ENCODE results near the gene AUTS2. TPM values are rescaled to one million over a fixed set of nuclear protein-coding genes. Genes with fewer than 3 reads are reported as not detected.

Gene AUTS2
- total RNA-seq, 3 donors from 2014 or later = 31.2 to 67.6 (median 36.5) TPM

DNA sequence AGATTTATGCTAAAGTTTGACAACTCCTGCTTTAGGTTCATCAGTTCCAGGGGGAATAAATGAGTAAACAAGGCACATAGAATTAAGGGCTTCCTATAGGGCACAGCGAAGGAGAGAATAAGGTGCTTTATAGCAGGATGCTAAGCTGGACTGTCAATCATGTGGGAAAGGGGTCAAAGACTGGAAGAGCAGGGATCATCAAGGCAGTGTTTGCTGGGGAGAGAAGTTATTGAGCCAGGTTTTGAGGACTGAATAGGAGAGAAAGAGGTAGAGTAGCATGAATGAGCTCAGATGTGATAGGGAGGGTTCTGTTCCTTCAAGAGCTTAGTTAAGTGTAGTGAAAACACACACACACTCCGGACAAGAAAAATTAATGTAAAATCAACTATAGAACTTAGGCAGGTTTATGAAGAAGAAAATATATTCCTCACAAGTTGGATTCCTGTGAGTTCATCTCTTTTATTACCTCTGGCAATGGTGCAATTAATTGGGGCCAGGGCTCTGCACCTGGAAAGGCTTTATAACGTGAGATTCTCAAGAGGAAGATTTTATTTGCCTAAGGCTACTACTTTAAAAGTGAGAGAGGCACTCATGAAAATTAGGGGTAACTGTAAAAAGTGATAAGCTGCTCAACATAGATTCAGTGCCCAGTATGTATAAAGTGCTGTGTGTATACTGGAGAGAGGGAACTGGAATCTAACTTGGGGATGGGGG lies 222.4 kb downstream of the AUTS2 start:
- TF ChIP-seq, protein P1, sequence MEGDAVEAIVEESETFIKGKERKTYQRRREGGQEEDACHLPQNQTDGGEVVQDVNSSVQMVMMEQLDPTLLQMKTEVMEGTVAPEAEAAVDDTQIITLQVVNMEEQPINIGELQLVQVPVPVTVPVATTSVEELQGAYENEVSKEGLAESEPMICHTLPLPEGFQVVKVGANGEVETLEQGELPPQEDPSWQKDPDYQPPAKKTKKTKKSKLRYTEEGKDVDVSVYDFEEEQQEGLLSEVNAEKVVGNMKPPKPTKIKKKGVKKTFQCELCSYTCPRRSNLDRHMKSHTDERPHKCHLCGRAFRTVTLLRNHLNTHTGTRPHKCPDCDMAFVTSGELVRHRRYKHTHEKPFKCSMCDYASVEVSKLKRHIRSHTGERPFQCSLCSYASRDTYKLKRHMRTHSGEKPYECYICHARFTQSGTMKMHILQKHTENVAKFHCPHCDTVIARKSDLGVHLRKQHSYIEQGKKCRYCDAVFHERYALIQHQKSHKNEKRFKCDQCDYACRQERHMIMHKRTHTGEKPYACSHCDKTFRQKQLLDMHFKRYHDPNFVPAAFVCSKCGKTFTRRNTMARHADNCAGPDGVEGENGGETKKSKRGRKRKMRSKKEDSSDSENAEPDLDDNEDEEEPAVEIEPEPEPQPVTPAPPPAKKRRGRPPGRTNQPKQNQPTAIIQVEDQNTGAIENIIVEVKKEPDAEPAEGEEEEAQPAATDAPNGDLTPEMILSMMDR (IDR thresholded peaks at IDR 0.05) = no peak
- intact Hi-C loops (cut with DNase I, micrococcal nuclease) = no loop called here
- Histone ChIP-seq H3K4me3 (no peak overlapping the region), H3K36me3 (ENCODE audit: low read depth) (no peaks in the 10 kb centered on the region), H3K4me1 (ENCODE audit: low read depth) (no peaks in the 10 kb centered on the region), H3K9me3 (no peaks in the 10 kb centered on the region)
- DNase-seq = no peak
- ATAC-seq = no peak

DNA sequence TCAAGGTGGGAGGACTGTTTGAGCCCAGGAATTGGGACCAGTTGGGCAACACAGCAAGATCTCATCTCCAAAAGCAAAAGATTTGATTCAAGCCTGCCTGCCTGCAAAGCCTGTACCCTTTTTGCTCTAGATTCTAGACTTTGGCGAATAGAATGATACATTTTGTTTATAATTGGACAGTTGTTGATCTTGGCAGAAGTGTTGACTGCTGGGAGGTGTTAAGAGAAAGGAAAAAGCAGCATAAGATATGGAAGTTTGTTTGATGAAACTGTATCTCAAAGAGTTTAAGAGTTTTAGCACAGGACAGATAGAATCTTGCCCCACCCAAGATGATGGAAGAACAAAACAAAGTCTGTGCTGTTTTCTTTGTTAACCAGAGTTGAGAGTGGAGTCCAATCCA lies 224.1 kb downstream of the AUTS2 start:
- Histone ChIP-seq H3K36me3 (ENCODE audit: low read depth) (no peaks in the 10 kb centered on the region), H3K4me3 (no peak overlapping the region), H3K4me1 (ENCODE audit: low read depth) (no peaks in the 10 kb centered on the region), H3K9me3 (no peaks in the 10 kb centered on the region)
- DNase-seq (no peak), ATAC-seq (no peak)
- intact Hi-C loops (cut with DNase I, micrococcal nuclease) = no loop called here
- TF ChIP-seq, protein P1 (IDR thresholded peaks at IDR 0.05) = no peak

DNA sequence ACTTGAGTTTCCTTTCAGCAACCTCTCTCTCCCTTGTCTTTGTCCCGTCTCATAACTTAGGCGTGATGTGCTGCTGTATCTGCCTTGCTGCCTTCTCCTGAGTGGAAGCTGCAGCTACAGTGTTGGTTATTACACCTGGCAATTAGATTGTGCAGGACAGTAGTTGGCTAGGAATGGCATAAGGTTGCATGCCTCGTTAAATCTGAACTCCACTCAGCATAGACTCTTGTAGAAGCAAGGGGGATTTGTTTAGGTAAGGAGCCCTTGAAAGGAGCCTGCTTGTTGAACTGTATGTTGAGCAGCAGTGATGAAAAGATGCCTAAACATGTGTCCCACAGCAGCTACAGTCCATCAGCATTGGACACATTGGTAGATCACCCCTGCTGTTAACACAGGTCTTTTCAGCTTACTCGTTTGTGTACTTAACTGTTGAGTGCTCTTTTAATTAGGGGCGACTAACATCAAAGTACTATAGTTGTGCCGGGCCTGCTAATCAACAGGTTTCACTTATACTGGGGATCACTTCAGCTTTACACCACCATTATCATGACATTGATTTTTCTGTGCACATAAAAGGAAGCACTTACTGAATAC lies 225.0 kb downstream of the AUTS2 start:
- Histone ChIP-seq H3K4me3 (no peak overlapping the region), H3K4me1 (ENCODE audit: low read depth) (no peaks in the 10 kb centered on the region), H3K9me3 (no peaks in the 10 kb centered on the region), H3K36me3 (ENCODE audit: low read depth) (no peaks in the 10 kb centered on the region)
- DNase-seq = no peak
- intact Hi-C loops (cut with DNase I, micrococcal nuclease) = no loop called here
- no peak for ATAC-seq
- TF ChIP-seq, protein P1 (IDR thresholded peaks at IDR 0.05) = no peak

DNA sequence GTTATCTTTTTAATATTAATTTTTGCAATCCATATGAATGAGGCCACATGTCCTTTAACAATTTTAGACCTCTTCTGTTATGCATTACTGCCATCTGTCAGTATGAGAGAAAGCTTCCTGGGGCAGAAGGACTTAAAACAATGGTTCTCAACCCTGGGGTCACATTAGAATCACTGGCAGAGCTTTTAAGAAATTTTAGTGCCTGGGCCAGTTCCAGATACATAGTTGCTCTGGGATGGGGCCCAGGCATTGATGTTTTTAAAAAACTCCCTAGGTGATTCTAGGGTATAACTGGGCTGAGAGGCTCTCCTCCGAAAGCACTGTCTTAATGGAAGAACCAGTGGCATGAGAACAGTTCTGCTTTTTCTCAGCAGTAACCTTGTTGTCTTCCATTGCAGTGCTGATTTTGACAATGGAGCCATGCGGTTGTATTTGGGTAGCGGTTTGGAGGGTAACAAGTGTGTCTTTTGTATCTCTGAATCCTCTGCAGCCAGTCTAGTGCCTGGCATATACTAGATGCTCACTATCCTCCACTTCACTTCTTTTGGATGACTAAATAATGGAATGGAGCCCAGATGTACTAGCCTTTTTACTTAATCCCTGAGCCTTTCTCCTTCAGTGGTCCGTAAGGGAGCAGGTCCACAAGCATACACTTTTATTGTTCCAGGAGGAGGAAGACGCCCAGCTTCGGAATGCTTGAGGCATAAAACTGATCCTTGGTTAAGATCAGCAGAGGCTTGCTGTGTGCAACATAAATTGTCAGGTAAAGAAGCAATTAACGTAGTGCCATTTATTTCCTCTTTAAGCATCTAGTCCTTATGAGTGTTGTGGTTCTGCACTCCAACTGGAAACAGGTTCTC lies 227.1 kb downstream of the AUTS2 start:
- TF ChIP-seq, protein P1 (IDR thresholded peaks at IDR 0.05) = no peak
- H3K4me1 ChIP-seq (ENCODE audit: low read depth) = no peaks in the 10 kb centered on the region
- no peak overlapping the region for H3K4me3 ChIP-seq
- ATAC-seq = no peak
- no peaks in the 10 kb centered on the region for H3K9me3 ChIP-seq
- no peak for DNase-seq
- no peaks in the 10 kb centered on the region for H3K36me3 ChIP-seq (ENCODE audit: low read depth)
- intact Hi-C loops (cut with DNase I, micrococcal nuclease) = no loop called here

DNA sequence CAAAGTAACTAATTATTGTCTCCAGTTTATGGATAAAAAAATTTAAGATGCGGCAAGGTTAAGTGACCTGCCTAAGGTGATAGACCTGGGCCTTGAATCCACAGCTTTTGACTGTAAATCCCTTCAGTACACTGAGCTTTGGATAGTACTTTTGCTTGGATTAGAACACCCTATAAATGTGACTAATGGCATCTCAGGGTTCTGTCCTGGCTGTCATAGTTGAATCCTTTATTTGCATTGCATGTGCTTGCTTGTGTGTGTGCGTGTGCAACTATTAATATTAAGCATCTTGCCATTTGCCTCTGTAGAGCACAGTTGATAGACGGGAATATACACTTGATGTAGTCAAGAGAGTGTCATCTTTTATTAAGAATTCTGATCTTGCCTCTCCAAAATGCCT lies 228.0 kb downstream of the AUTS2 start:
- no peaks in the 10 kb centered on the region for H3K36me3 ChIP-seq (ENCODE audit: low read depth)
- ATAC-seq (no peak), DNase-seq (no peak)
- H3K4me3 ChIP-seq = no peak overlapping the region
- TF ChIP-seq, protein P1 (IDR thresholded peaks at IDR 0.05) = no peak
- H3K4me1 ChIP-seq (ENCODE audit: low read depth) = no peaks in the 10 kb centered on the region
- no peaks in the 10 kb centered on the region for H3K9me3 ChIP-seq
- intact Hi-C loops (cut with DNase I, micrococcal nuclease) = no loop called here
